GM18502 (cell line): Measurements from ENCODE around the gene CFAP53.
A peak's percentile ranks its signal among the peaks of the same experiment; 100 is the strongest.
"Not testable (repeated sequence)": the region's sequence is repeated elsewhere in the genome, so short reads cannot be mapped to it uniquely, and the experiment has no call there.

Experiments used
- ATAC-seq: cut with Tn5 transposase; IDR thresholded peaks from one replicate; pipeline ENCODE4 v1.9.1; 2021; ENCODE audit warnings: mild to moderate bottlenecking; ENCODE audit not compliant: unreplicated experiment, poor library complexity

CFAP53 gene

GRCh38 chr18:50288348-50289107 is 22.2 kb upstream of the CFAP53 start:
- ATAC-seq, result not testable (repeated sequence)

- peak; percentile 94 for ATAC-seq
Measured at GRCh38 chr18:50287441-50288347, 21.4 kb upstream of the CFAP53 start, which contains the start of gene CXXC1. TSS of gene CXXC1 (minus strand) at chr18:50287692. CDS start at chr18:50287589, 103 bp downstream.

- no peak for ATAC-seq
Measured at GRCh38 chr18:50287028-50287440, 20.7 kb upstream of the CFAP53 start.

GRCh38 chr18:50286391-50287027 is 20.2 kb upstream of the CFAP53 start:
- ATAC-seq, result no peak

- ATAC-seq, result no peak
Measured at GRCh38 chr18:50285631-50286321, 19.5 kb upstream of the CFAP53 start.

GRCh38 chr18:50285071-50285470 is 18.8 kb upstream of the CFAP53 start:
- no peak for ATAC-seq

GRCh38 chr18:50284255-50284885 is 18.1 kb upstream of the CFAP53 start:
- no peak for ATAC-seq

- ATAC-seq, result no peak
Measured at GRCh38 chr18:50283469-50284209, 17.3 kb upstream of the CFAP53 start.

- ATAC-seq, result no peak
Measured at GRCh38 chr18:50282521-50283335, 16.4 kb upstream of the CFAP53 start.

- no peak for ATAC-seq
Measured at GRCh38 chr18:50281972-50282520, 15.8 kb upstream of the CFAP53 start.

- ATAC-seq, result peak; percentile 90
Measured at GRCh38 chr18:50281295-50281971, 15.1 kb upstream of the CFAP53 start, which contains the start of gene MBD1. TSS of gene MBD1 (minus strand) at chr18:50281523. CDS start at chr18:50279992, 1,531 bp downstream.

- ATAC-seq, result no peak
Measured at GRCh38 chr18:50280707-50281294, 14.5 kb upstream of the CFAP53 start.

GRCh38 chr18:50279752-50280151 is 13.5 kb upstream of the CFAP53 start:
- no peak for ATAC-seq

GRCh38 chr18:50277942-50278341 is 11.6 kb upstream of the CFAP53 start:
- no peak for ATAC-seq

- ATAC-seq, result no peak
Measured at GRCh38 chr18:50276452-50276851, 10.2 kb upstream of the CFAP53 start.

- ATAC-seq, result no peak
Measured at GRCh38 chr18:50275503-50276036, 9.3 kb upstream of the CFAP53 start.

- no peak for ATAC-seq
Measured at GRCh38 chr18:50274941-50275340, 8.6 kb upstream of the CFAP53 start.
